Astrocyte (in vitro differentiated cells and primary cell): ENCODE data around the gene CDH1.

Experiments
- EZH2 ChIP-seq: IDR thresholded peaks from 2 replicates; pipeline ENCODE4 v1.6.1; 2012; ENCODE audit warnings: mild to moderate bottlenecking, low read length, inconsistent platforms; ENCODE audit not compliant: insufficient read depth
- TF ChIP-seq, protein P1 (sequence below): IDR thresholded peaks from 2 replicates; pipeline ENCODE4 v1.5.1; 2011; ENCODE audit warnings: low read depth, mild to moderate bottlenecking, inconsistent platforms, low read length, moderate library complexity; ENCODE audit not compliant: insufficient read depth

- TF ChIP-seq, protein P1, sequence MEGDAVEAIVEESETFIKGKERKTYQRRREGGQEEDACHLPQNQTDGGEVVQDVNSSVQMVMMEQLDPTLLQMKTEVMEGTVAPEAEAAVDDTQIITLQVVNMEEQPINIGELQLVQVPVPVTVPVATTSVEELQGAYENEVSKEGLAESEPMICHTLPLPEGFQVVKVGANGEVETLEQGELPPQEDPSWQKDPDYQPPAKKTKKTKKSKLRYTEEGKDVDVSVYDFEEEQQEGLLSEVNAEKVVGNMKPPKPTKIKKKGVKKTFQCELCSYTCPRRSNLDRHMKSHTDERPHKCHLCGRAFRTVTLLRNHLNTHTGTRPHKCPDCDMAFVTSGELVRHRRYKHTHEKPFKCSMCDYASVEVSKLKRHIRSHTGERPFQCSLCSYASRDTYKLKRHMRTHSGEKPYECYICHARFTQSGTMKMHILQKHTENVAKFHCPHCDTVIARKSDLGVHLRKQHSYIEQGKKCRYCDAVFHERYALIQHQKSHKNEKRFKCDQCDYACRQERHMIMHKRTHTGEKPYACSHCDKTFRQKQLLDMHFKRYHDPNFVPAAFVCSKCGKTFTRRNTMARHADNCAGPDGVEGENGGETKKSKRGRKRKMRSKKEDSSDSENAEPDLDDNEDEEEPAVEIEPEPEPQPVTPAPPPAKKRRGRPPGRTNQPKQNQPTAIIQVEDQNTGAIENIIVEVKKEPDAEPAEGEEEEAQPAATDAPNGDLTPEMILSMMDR, result no peak
- no peak for TF ChIP-seq EZH2
These were observed 8.6 kb upstream of the CDH1 start for GRCh38 chr16:68728523-68728922.
